HAP-1 (cell line): ENCODE data around the gene TFF1.
"Not testable (repeated sequence)": the region's sequence is repeated elsewhere in the genome, so short reads cannot be mapped to it uniquely, and the experiment has no call there.

Source experiments
- DNase-seq, 2 experiments: peaks; one replicate each; pipeline ENCODE4 v3.0.0-alpha.2; 2016 to 2020; ENCODE audit warnings: low spot score in 2 of 2
- H3K27me3 ChIP-seq: fragments of 250-450 bp; sonication (Bioruptor Pico); 2 replicates; pipeline ENCODE4 v1.5.1; 2020; ENCODE audit warnings: low read depth, mild to moderate bottlenecking, moderate library complexity
- H3K36me3 ChIP-seq: fragments of 250-450 bp; sonication (Bioruptor Pico); replicated peaks from 2 replicates; pipeline ENCODE4 v1.5.1; 2020; ENCODE audit warnings: mild to moderate bottlenecking
- H3K4me1 ChIP-seq: fragments of 250-450 bp; sonication (Bioruptor Pico); 2 replicates; pipeline ENCODE4 v1.5.1; 2020; ENCODE audit warnings: mild to moderate bottlenecking
- H3K4me3 ChIP-seq: fragments of 250-450 bp; sonication (Bioruptor Pico); 2 replicates; pipeline ENCODE4 v1.5.1; 2020; ENCODE audit warnings: mild to moderate bottlenecking, moderate library complexity
- H3K9me3 ChIP-seq: fragments of 250-450 bp; sonication (Bioruptor Pico); 2 replicates; pipeline ENCODE4 v1.5.1; 2020; ENCODE audit warnings: mild to moderate bottlenecking, moderate library complexity
- in situ Hi-C: fragments of 300-500 bp; cut with MboI; formaldehyde crosslinking; loops from 3 replicates; pipeline ENCODE4 v1.14.3; 2020; ENCODE audit warnings: low sequenced_read_pairs, inconsistent platforms, mixed read lengths

The TFF1 gene

DNA sequence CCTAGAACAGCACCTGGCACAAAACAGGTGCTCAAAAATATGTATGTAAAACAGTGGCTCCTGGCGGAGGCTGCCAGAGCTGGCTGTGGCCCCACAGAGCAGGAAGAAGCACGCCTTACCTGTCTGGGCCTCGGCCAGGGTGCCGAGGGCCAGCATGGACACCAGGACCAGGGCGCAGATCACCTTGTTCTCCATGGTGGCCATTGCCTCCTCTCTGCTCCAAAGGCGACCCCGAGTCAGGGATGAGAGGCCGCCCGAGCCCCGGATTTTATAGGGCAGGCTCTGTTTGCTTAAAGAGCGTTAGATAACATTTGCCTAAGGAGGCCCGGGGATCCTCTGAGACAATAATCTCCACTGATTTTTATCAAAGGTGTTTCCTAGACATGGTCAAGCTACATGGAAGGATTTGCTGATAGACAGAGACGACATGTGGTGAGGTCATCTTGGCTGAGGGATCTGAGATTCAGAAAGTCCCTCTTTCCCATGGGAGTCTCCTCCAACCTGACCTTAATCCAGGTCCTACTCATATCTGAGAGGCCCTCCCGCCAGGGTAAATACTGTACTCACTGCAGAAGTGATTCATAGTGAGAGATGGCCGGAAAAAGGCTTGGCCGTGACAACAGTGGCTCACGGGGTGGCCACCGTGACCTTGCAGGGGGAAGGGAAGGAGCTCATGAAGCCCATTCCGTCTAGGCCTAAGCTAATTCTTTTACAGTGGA is at the start of gene TFF1:
TSS of gene TFF1 (minus strand) at position 244 of the 719 bp plus-strand sequence. CDS start at position 204, 40 bp downstream.
- H3K4me3 ChIP-seq: no peak within 1 kb of the TSS
- in situ Hi-C loops: no loop called here
- no peaks in the 10 kb centered on the region for H3K27me3 ChIP-seq
- no peaks in the 10 kb centered on the region for H3K4me1 ChIP-seq
- H3K36me3 ChIP-seq: no peaks in the 10 kb centered on the region
- no peaks in the 10 kb centered on the region for H3K9me3 ChIP-seq
- no peak for DNase-seq

DNA sequence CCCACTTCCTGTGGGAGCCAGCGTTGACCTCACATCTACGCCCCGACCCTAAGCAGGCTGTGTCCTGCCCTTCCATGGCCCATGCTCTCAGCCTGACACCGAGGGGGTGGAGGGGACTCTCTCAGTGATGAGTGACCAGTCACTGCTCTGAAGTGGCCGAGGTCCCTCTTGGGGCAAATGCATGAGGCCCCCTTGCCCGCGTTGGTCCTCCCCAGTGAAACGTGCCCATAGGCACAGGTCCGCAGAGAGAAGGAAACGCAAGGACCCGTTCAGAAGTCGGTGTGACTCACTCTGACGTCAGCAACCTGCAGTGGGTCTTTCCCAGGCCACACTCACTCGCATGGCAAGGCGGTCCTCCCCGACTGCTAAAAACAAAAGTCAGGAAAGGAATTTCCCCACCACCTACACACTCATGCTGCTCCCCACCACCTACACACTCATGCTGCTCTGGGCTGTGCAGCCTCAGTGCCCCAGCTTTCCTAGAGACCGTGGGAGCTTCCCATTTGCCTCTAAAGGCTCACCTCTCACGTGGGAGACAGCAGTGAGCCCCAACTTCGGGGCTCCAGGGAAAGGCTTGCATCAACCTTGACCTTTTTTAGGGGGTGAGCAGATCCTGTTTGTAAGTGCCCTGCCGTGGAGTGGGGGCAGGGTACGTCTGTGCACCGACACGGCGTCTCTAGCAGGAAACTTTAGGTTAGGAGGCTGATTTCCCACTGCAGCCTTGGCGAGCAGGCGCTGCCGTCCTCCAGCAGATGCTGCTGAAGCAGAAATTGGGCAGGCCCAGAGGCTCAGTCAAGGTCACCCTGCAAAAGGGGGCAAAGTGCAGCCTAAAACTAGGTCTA is 48.8 kb upstream of the TFF1 start:
- H3K27me3 ChIP-seq: peaks cover 2% of the 10 kb centered on the region; the same call in 1 of the 2 replicates
- in situ Hi-C loops: no loop called here
- H3K4me3 ChIP-seq: no peak overlapping the region
- H3K36me3 ChIP-seq: no peaks in the 10 kb centered on the region
- H3K4me1 ChIP-seq: no peaks in the 10 kb centered on the region
- no peak for DNase-seq
- no peaks in the 10 kb centered on the region; the same call in 1 of the 2 replicates for H3K9me3 ChIP-seq

DNA sequence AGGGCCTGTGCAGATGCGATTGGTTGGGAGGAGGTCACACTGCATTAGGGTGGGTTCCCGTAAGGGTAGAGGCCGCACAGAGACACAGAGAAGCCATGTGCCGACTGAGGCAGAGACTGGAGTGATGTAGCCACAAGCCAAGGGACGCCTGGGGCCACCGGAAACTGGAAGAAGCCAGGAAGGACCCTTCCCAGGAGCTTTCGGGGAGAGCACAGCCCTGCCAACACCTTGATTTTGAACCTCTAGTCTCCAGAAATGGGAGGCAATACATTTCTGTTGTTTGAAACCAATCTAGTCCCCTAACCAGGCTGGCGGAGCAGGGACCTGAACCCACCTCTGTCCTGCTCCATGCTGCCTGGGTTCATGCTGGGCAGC is 48.2 kb upstream of the TFF1 start:
- in situ Hi-C loops: no loop called here
- peaks cover 2% of the 10 kb centered on the region; the same call in 1 of the 2 replicates for H3K27me3 ChIP-seq

DNA sequence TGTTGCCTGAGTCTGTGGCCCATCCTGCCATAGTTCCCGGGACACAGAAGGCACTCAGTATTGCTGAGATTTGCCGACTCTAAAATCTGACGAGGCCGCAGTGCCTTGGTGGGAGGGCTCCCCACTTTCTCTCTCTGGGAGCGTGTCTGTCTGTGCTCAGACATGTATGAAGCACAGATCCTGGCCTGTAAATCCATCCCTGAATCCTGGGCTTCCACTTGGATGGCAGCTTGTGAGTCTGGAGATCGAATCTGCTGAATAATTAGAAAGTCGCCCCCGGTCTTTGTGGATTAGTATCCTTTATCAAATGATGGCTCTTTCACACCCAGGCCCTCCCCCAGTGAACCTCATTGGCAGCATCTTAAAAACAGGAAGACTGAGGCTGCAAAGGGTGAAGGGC is 47.7 kb upstream of the TFF1 start:
- in situ Hi-C loops: no loop called here
- Histone ChIP-seq H3K36me3 (no peaks in the 10 kb centered on the region), H3K4me3 (no peak overlapping the region), H3K27me3 (peaks cover 2% of the 10 kb centered on the region; the same call in 1 of the 2 replicates), H3K9me3 (no peaks in the 10 kb centered on the region), H3K4me1 (no peaks in the 10 kb centered on the region)
- no peak for DNase-seq

More for the DNA sequence above, 48.2 kb upstream of the TFF1 start:
- Histone ChIP-seq H3K4me3 (no peak overlapping the region), H3K36me3 (no peaks in the 10 kb centered on the region), H3K4me1 (no peaks in the 10 kb centered on the region), H3K9me3 (no peaks in the 10 kb centered on the region; the same call in 1 of the 2 replicates)
- no peak for DNase-seq

DNA sequence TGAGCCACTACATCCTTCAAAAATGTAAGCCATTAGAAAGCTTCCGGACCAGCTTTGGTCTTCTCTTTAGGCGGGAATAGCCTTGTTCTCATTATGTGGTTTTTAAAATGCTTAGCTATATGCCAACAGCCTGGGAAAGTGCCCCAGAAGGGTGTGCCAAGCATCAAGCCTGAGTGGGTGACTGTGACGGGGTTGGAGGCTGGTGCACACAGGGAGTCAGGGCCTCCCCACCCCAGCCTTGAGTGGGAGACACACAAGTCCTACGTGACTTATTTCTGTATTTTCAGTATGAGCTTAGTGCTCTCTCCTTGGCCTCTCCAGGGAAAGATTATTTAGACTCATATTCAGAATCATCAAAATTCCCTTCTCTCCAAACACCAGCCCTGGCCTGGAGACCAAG is 47.2 kb upstream of the TFF1 start:
- no peaks in the 10 kb centered on the region for H3K9me3 ChIP-seq
- no peaks in the 10 kb centered on the region for H3K4me1 ChIP-seq
- peaks cover 2% of the 10 kb centered on the region; the same call in 1 of the 2 replicates for H3K27me3 ChIP-seq
- DNase-seq: no peak
- no peak overlapping the region for H3K4me3 ChIP-seq
- H3K36me3 ChIP-seq: no peaks in the 10 kb centered on the region
- in situ Hi-C loops: no loop called here

DNA sequence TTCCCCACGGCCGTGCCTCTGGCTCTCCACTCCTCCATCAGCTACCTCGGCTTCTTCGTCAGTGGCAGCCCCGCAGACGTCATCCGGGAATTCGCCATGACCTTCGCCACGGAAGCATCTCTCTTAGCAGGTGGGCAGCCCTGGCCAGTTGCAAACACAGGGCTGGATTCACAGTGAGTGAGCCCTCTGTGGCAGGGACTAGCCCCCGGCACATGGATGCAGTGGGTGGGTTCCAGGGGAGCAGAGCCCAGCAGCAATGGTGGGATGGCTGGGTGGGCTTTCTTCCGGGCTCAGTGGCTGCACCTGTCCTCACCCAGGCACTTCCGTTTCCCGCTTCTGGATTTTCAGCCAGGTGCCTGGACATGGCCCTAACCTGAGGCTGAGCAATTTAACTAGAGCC is 46.8 kb upstream of the TFF1 start:
- Histone ChIP-seq H3K27me3 (peaks cover 2% of the 10 kb centered on the region; the same call in 1 of the 2 replicates), H3K4me1 (no peaks in the 10 kb centered on the region), H3K9me3 (no peaks in the 10 kb centered on the region), H3K4me3 (no peak overlapping the region), H3K36me3 (no peaks in the 10 kb centered on the region)
- no peak for DNase-seq
- in situ Hi-C loops: no loop called here

DNA sequence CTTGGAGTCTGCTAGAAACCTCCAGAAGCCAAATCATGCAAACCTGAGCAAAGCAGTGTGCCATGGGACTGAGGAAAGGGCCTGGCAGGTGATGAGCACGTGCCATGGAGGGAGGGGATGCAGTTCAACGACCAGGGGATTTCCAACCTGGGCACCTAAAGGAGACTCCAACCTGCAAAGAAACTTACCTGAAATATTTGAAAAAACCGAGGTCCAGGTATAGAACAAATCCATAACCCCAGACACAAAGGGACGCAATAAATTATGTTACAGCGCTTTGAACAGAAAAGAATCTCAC is 46.2 kb upstream of the TFF1 start:
- peaks cover 2% of the 10 kb centered on the region; the same call in 1 of the 2 replicates for H3K27me3 ChIP-seq
- in situ Hi-C loops: no loop called here
- no peaks in the 10 kb centered on the region for H3K9me3 ChIP-seq
- no peak overlapping the region for H3K4me3 ChIP-seq
- DNase-seq: no peak
- H3K4me1 ChIP-seq: no peaks in the 10 kb centered on the region
- no peaks in the 10 kb centered on the region for H3K36me3 ChIP-seq

DNA sequence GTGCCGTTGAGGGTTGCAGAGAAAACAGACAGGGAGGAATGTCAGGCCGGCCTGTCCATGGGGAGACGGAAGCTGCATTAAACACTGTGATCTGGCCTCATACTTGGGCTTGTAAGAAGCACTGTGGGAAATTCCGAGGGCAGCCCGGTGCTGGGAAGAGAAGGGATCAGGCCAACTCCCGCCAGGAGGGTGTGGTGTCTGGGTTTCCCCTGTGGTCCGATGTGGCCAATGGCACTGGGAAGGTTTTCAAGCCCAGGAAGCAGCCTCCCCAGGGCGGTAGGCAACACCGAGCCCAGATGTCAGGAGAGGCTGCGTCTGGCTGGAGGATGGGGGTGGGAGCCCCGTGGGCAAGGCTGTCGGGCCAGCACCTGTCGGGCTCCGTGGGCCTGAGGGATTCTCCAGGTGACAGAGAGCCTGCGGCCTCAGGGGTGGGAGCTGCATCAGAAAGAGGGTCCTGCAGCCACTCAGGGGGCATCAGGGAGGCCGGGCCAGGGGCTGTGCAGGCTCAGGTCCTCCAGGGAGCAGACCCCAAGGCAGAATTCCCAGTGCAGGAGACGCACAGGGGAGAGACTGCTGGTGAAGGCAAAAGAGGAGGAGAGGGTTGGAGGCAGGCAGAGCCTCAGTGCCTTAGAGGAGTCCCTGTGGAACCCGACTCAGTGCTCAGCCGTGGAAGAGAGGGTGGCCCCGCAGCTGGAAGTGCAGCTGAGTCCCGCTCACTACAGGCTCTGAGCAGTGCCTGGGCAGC is 45.7 kb upstream of the TFF1 start:
- DNase-seq: no peak
- no peaks in the 10 kb centered on the region for H3K36me3 ChIP-seq
- in situ Hi-C loops: no loop called here

DNA sequence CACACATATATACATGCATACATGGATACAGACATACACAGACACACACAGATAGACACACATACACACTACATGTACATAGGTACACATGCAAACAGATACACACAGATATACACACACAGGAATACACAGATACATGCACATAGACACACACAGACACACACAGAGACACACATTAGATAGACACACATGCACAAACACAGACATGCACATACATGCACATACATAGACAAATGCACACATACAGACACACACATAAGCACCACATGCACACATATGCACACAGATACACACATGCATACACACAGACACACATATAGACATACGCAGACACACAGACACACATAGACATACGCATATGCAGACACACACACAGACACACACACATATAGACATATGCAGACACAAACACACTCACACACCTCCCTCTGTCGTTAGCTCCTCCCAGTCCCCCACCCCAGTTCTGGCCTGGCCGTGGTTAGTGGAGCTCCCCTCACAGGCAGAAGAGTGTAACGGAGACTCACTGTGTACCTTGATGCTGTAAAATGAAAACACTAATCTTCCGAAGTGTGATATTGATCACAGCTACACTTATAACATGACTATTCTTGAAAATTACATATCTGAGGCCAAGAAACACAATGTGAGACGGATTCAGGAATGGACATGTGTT is 45.0 kb upstream of the TFF1 start:
- peaks cover 2% of the 10 kb centered on the region; the same call in 1 of the 2 replicates for H3K27me3 ChIP-seq
- DNase-seq: peak in 1 of 2 experiments; percentile 18

More for the DNA sequence above, 45.7 kb upstream of the TFF1 start:
- Histone ChIP-seq H3K4me1 (no peaks in the 10 kb centered on the region), H3K9me3 (no peaks in the 10 kb centered on the region), H3K4me3 (no peak overlapping the region), H3K27me3 (peaks cover 2% of the 10 kb centered on the region; the same call in 1 of the 2 replicates)

DNA sequence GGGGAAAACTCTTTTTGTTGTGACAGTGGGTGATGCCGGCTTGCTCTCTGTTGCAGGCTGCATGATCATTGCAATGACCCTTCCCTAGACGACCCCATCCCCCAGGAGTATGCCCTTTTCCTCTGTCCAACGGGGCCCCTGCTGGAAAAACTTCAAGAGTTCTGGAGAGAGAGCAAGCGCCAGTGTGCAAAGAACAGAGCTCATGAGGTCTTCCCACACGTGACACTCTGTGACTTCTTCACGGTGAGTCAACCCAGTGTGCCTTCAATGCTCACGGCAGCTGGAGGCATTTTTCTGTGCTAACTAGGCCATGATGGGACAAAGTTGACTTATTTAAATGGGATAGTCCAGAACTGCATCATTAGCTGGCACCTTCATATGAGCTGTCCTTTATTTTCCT is 43.0 kb upstream of the TFF1 start:
- in situ Hi-C loops: no loop called here
- H3K4me1 ChIP-seq: no peaks in the 10 kb centered on the region

More for the DNA sequence above, 45.0 kb upstream of the TFF1 start:
- H3K36me3 ChIP-seq: no peaks in the 10 kb centered on the region
- H3K4me1 ChIP-seq: no peaks in the 10 kb centered on the region
- no peak overlapping the region for H3K4me3 ChIP-seq
- H3K9me3 ChIP-seq: no peaks in the 10 kb centered on the region
- in situ Hi-C loops: no loop called here

DNA sequence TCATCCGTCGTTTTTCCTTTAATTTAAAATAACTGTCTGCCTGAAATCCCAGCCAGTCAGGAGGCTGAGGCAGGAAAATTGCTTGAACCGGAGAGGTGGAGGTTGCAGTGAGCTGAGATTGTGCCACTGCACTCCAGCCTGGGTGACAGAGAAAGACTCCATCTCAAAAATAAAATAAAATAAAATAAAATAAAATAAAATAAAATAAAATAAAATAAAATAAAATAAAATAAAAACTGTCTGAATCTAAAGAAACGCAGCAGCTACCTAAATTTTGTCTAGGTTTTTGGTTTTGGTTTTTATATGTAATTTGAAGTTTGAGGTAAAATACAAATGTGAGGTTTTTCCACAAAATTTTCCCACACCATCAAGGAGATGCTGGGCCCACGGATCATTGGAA is 42.4 kb upstream of the TFF1 start:
- in situ Hi-C loops, DNase-seq, H3K4me1 ChIP-seq, H3K36me3 ChIP-seq, H3K9me3 ChIP-seq, H3K4me3 ChIP-seq, H3K27me3 ChIP-seq: not testable (repeated sequence)

More for the DNA sequence above, 43.0 kb upstream of the TFF1 start:
- H3K4me3 ChIP-seq: no peak overlapping the region
- peaks cover 2% of the 10 kb centered on the region; the same call in 1 of the 2 replicates for H3K27me3 ChIP-seq
- no peaks in the 10 kb centered on the region for H3K9me3 ChIP-seq
- no peaks in the 10 kb centered on the region for H3K36me3 ChIP-seq
- no peak for DNase-seq

DNA sequence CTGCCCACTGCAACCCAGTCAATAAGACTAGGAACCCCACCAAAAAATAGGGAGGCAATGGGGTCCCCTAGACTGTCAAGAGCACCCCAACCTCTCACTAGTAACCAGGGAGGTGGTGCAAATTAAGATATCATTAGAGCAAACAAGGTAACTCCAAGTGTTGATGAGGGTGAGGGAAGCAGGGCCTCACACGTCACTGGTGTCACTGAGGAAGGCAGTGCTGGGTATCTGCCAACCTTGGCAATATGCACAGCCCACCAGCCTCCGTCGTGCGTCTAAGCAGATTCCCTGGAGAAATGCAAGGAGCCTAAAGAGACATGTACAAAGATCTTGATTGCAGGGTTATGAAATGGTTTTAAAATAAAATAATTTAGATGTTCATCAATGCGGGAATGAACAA is 41.1 kb upstream of the TFF1 start:
- in situ Hi-C loops: no loop called here
- Histone ChIP-seq H3K4me1 (no peaks in the 10 kb centered on the region), H3K36me3 (no peaks in the 10 kb centered on the region), H3K4me3 (no peak overlapping the region), H3K9me3 (no peaks in the 10 kb centered on the region), H3K27me3 (no peaks in the 10 kb centered on the region)
- no peak for DNase-seq

DNA sequence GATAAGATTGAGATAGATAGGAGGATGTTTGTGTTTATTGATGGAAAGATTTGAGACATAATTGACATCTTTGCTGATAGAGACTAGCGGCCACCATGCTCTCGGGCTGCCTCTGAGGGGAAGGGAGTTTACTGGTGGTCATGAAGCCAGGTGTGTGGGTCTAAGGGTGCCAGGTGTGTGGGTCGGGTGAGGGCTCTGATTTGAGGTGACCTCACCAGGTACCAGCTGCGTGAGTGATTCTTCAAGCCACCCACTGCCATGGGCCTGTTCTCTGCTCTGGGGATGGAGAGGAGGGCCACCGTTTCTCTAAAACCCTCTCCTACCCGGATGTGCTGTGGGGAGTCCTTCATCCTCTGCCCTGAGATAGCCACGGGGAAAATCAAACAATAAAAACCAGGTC is 40.5 kb upstream of the TFF1 start:
- Histone ChIP-seq H3K9me3 (no peaks in the 10 kb centered on the region), H3K4me3 (no peak overlapping the region), H3K27me3 (no peaks in the 10 kb centered on the region), H3K36me3 (no peaks in the 10 kb centered on the region), H3K4me1 (no peaks in the 10 kb centered on the region)
- in situ Hi-C loops: no loop called here
- no peak for DNase-seq
